PC-9 (cell line): ENCODE data around the gene AIG1.

Experiments used
- CTCF ChIP-seq: fragments of 200-600 bp; sonication (generic); conservative IDR thresholded peaks from 2 replicates; pipeline ENCODE4 v1.6.1; 2017; ENCODE audit warnings: mixed run types, antibody characterized with exemption, mild to moderate bottlenecking, moderate library complexity
- EZH2 ChIP-seq: fragments of 200-600 bp; sonication (generic); IDR thresholded peaks from 2 replicates; pipeline ENCODE4 v1.8.0; 2017; ENCODE audit warnings: antibody characterized with exemption, low read depth

- no peak for TF ChIP-seq CTCF
- TF ChIP-seq EZH2 = no peak
Observed at GRCh38 chr6:143090314-143091044, 29.8 kb downstream of the AIG1 start.
